Lung (tissue), 12 donors: Measurements from ENCODE around the gene CDC16. TPM values are rescaled to one million over a fixed set of nuclear protein-coding genes. Genes with fewer than 3 reads are reported as not detected.
A peak's percentile ranks its signal among the peaks of the same experiment; 100 is the strongest.

Experiments used
- ATAC-seq: fragments of 200-7000 bp; cut with Tn5 transposase; one replicate; pipeline ENCODE4 v1.9.1; 2020; ENCODE audit warnings: moderate number of reproducible peaks; ENCODE audit not compliant: insufficient read depth, low FRiP score
- DNase-seq, 3 donors: peaks; one replicate each; pipeline ENCODE4 v3.0.0-alpha.2; 2013 to 2017
- H3K27ac ChIP-seq, 2 donors: one replicate each; pipeline ENCODE4 v1.5.1; 2013; ENCODE audit warnings: mild to moderate bottlenecking in 2 of 2, moderate library complexity in 2 of 2, control low read depth in 1 of 2, inconsistent platforms in 1 of 2, low read depth in 1 of 2, low read length in 1 of 2
- H3K27me3 ChIP-seq, 3 donors: one replicate each; pipeline ENCODE4 v1.5.1; 2013; ENCODE audit warnings: low read length in 2 of 3; ENCODE audit not compliant: control insufficient read depth in 3 of 3, insufficient read depth in 3 of 3
- H3K36me3 ChIP-seq, 4 donors: one replicate each; pipeline ENCODE4 v1.5.1; 2013; ENCODE audit warnings: low read length in 4 of 4, mild to moderate bottlenecking in 1 of 4, moderate library complexity in 1 of 4; ENCODE audit not compliant: control insufficient read depth in 4 of 4, insufficient read depth in 4 of 4
- H3K4me1 ChIP-seq, 5 donors: one replicate each; pipeline ENCODE4 v1.5.1; 2013; ENCODE audit warnings: low read length in 5 of 5, mild to moderate bottlenecking in 2 of 5, moderate library complexity in 1 of 5; ENCODE audit not compliant: control insufficient read depth in 5 of 5, insufficient read depth in 5 of 5
- H3K4me3 ChIP-seq: one replicate; pipeline ENCODE4 v1.5.1; 2013; ENCODE audit warnings: mild to moderate bottlenecking, control low read depth, moderate library complexity
- H3K9ac ChIP-seq, 2 donors: one replicate each; pipeline ENCODE4 v1.5.1; 2013; ENCODE audit warnings: low read length in 2 of 2, control low read depth in 1 of 2; ENCODE audit not compliant: insufficient read depth in 1 of 2
- H3K9me3 ChIP-seq, 4 donors: one replicate each; pipeline ENCODE4 v1.5.1; 2013; ENCODE audit warnings: low read length in 3 of 4, mild to moderate bottlenecking in 1 of 4, moderate library complexity in 1 of 4; ENCODE audit not compliant: control insufficient read depth in 4 of 4, insufficient read depth in 3 of 4
- WGBS, 2 donors: extraction: QIAGEN DNeasy Blood & Tissue Kit; methylation state at CpG; one replicate each; pipeline ENCODE4 v1.1.7; 2013; 5-methylcytosine and 5-hydroxymethylcytosine counted together
- polyA plus RNA-seq, 2 donors: library from polyadenylated mRNA; stranded (reverse); fragments of 200-250 nt; gene quantifications; one replicate each; pipeline ENCODE4 v1.2.1, GENCODE V29; 2013
- total RNA-seq, 2 donors: library from RNA; depleted of rRNA in 1 of 2; stranded (reverse); fragments of >200 nt in 1 of 2; gene quantifications; one replicate each; pipeline ENCODE4 v1.2.1, GENCODE V29; 2014 to 2021
- TF ChIP-seq, protein P1 (sequence below): IDR thresholded peaks from 2 replicates; pipeline ENCODE4 v1.5.1; 2012; ENCODE audit warnings: mild to moderate bottlenecking; ENCODE audit errors: control extremely low read depth, extremely low read depth
- donor health status: control.
- donor health status: control.
- donor health status: Bipolar disorder and iron deficiency.
- donor health status: healthy.
- donor health status: DM: yes; HTN: yes; CAD: no.

CDC16 gene
- total and polyA plus RNA-seq, 4 donors: 34.3 to 123 (median 59.0) TPM

DNA sequence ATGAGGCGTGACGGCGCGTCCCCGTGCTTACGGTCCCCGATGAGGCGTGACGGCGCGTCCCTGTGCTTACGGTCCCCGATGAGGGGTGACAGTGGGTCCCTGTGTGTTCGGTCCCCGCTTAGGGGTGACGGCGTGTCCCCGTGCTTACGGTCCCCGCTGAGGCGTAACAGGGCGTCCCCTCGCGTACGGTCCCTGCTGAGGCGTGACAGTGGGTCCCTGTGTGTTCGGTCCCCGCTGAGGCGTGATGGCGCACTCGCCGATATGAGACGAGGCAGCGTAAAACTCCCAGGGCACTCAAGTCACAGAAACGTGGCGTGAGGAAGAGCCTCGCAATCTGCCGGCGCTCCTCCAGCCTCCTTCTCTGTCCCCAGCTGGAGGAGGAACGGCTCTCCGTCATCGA lies 34.7 kb upstream of the CDC16 start:
- ATAC-seq (no peak), DNase-seq (no peak)
- no peak overlapping the region for H3K4me3 ChIP-seq
- H3K27ac ChIP-seq: no peak overlapping the region
- H3K9me3 ChIP-seq: peaks cover 0 to 2% (median 0%) of the 10 kb centered on the region in 4 donors
- peaks cover 6 to 24% (median 12%) of the 10 kb centered on the region in 3 donors for H3K27me3 ChIP-seq
- H3K36me3 ChIP-seq: no peaks in the 10 kb centered on the region
- peaks cover 0 to 7% (median 0%) of the 10 kb centered on the region in 5 donors for H3K4me1 ChIP-seq
- no peak overlapping the region for H3K9ac ChIP-seq
- WGBS, 2 donors: 16 to 75% methylated on average over 31 to 41 of the region's 42 CpGs
- TF ChIP-seq, protein P1, sequence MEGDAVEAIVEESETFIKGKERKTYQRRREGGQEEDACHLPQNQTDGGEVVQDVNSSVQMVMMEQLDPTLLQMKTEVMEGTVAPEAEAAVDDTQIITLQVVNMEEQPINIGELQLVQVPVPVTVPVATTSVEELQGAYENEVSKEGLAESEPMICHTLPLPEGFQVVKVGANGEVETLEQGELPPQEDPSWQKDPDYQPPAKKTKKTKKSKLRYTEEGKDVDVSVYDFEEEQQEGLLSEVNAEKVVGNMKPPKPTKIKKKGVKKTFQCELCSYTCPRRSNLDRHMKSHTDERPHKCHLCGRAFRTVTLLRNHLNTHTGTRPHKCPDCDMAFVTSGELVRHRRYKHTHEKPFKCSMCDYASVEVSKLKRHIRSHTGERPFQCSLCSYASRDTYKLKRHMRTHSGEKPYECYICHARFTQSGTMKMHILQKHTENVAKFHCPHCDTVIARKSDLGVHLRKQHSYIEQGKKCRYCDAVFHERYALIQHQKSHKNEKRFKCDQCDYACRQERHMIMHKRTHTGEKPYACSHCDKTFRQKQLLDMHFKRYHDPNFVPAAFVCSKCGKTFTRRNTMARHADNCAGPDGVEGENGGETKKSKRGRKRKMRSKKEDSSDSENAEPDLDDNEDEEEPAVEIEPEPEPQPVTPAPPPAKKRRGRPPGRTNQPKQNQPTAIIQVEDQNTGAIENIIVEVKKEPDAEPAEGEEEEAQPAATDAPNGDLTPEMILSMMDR: no peak

DNA sequence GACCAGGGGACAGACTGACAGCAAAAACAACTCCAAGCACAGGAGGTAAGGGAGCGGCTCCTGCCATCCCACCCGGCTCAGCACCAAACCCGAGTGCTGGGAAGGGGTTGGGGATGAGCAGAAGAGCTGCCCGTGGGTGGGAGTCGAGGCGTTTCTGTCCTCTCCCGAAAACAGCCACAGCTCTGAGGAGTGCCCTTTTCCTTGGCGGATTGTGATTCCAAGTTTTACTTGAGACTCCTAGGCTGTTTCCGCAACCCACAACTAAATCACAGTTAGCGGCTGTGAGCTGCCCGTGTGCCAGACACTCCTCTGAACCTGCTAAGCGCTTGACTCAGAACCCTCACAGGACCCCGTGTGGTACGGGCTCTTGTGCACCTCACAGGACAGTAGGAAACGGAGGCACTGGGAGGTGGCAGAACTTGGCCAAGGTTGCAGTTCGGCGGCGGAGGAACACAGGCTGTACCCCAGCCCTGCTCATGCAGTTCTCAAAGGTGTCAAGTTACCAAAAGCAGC lies 34.2 kb upstream of the CDC16 start:
- TF ChIP-seq, protein P1: no peak
- Histone ChIP-seq H3K4me1 (peaks cover 0 to 7% (median 0%) of the 10 kb centered on the region in 5 donors), H3K4me3 (no peak overlapping the region), H3K9ac (no peak overlapping the region), H3K36me3 (no peaks in the 10 kb centered on the region), H3K27ac (no peak overlapping the region), H3K9me3 (peaks cover 0 to 2% (median 0%) of the 10 kb centered on the region in 4 donors), H3K27me3 (peaks cover 6 to 25% (median 12%) of the 10 kb centered on the region in 3 donors)
- WGBS, 2 donors: 42 to 60% methylated on average over 18 of the region's 18 CpGs
- ATAC-seq (no peak), DNase-seq (peak in 1 of 3 donors; percentile 40)

DNA sequence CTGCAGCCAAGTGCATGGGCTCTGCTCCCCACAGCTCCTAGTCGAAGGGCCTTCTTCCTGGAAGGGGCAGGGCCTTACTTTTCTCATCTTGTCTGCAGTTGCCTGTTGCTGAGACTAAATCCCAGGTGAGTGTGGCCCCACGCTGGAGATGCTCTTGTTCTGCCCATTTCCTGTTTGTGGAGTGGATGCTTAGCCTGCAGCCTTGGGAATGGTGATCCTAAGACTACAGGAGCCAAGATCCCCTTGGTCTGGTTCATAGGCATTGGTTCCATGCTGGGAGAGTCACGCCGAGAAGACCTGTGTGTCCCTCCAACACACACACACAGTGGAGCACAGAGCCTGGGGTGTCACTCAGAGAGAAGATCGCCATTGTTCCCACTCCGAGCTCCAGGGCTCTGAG lies 32.1 kb upstream of the CDC16 start:
- Histone ChIP-seq H3K4me3 (no peak overlapping the region), H3K27me3 (peaks cover 6 to 25% (median 12%) of the 10 kb centered on the region in 3 donors), H3K27ac (no peak overlapping the region), H3K36me3 (no peaks in the 10 kb centered on the region), H3K9me3 (peaks cover 0 to 4% (median 0%) of the 10 kb centered on the region in 4 donors), H3K9ac (no peak overlapping the region), H3K4me1 (peaks cover 0 to 7% (median 0%) of the 10 kb centered on the region in 5 donors)
- WGBS, 2 donors: 87 to 89% methylated on average over 6 of the region's 6 CpGs
- TF ChIP-seq, protein P1: no peak
- DNase-seq (no peak), ATAC-seq (no peak)

DNA sequence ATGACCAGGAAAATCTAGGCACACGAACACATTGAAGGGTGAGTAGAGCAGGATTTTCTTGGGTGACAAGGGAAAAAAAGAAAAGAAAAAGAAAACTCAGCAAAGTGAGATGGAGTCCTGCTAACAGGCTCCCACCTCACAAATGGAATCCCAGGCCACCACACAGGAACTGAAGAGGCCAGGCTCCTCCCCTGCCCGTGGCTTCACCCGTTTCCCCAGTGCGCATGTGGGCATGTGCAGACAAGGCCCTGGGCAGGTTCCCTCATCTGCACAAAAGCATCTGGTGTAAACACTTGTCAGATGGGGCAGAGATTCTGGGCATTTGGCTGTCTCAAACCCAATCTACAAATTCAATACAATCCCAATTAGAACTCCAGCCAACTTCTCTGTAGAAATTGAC lies 31.2 kb upstream of the CDC16 start:
- H3K4me1 ChIP-seq: peaks cover 0 to 7% (median 0%) of the 10 kb centered on the region in 5 donors
- 51 to 62% methylated on average over 4 of the region's 4 CpGs for WGBS, 2 donors
- DNase-seq: no peak

More for the DNA sequence above, 31.2 kb upstream of the CDC16 start:
- Histone ChIP-seq H3K27me3 (peaks cover 6 to 25% (median 12%) of the 10 kb centered on the region in 3 donors), H3K9me3 (peaks cover 0 to 2% (median 0%) of the 10 kb centered on the region in 4 donors), H3K9ac (no peak overlapping the region), H3K4me3 (no peak overlapping the region), H3K36me3 (no peaks in the 10 kb centered on the region), H3K27ac (no peak overlapping the region)
- ATAC-seq: no peak
- TF ChIP-seq, protein P1: no peak
